Erythroblast (primary cell): Measurements from ENCODE around the gene KCNMB4.

Experiments used
- GATA1 ChIP-seq: IDR thresholded peaks from 2 replicates; pipeline ENCODE4 v1.6.1; 2011; ENCODE audit warnings: low read depth, mild to moderate bottlenecking, control low read depth, low read length, moderate library complexity
- POLR2A ChIP-seq: IDR thresholded peaks from 2 replicates; pipeline ENCODE4 v1.6.1; 2011; ENCODE audit warnings: mild to moderate bottlenecking, low read length

DNA sequence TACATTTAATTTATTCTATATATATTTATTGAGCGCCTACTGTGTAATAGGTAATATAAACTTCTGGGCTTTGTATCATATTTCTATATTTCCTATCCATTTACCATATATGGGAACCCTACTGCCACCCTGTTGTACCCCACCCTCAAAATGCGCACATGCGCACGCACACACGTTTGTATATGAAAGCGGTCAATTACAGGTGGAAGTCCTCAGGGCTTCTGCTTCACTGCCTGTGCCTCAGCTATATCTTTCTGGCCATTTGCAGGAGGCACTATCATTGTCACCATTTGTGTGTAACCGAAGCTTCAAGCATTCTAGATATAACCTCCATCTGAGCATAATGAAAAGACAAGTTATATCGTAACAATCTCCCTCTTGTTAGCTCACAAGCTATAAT, 31.3 kb upstream of the KCNMB4 start:
- no peak for TF ChIP-seq POLR2A
- no peak for TF ChIP-seq GATA1
